ENCODE measurements around the gene MITF.

GRCh38 chr3:69934398-69934797 lies 195.1 kb downstream of the MITF start:
- TF ChIP-seq TAF1 (IDR thresholded peaks at IDR 0.05; ENCODE audit: borderline replicate concordance, low read depth, low read length) (no peak), POLR2AphosphoS5 (IDR thresholded peaks at IDR 0.05; ENCODE audit: low read depth, low read length) (no peak)
